Uterus (tissue), 2 donors: ENCODE results near the gene SMARCC1.

Experiments
- POLR2A ChIP-seq, 2 donors: fragments of 450-650 bp; IDR thresholded peaks; one replicate each; pipeline ENCODE4 v1.6.1; 2016; ENCODE audit warnings: antibody characterized with exemption in 2 of 2, mild to moderate bottlenecking in 1 of 2, moderate library complexity in 1 of 2
- TF ChIP-seq, protein P1 (sequence below), 4 experiments: fragments of 200-600 bp in 2 of 4; fragments of 450-650 bp in 2 of 4; sonication (generic) in 2 of 4; IDR thresholded peaks; one replicate each; pipeline ENCODE4 v1.5.1; 2016 to 2019; ENCODE audit warnings: antibody characterized with exemption in 4 of 4, mild to moderate bottlenecking in 2 of 4, moderate library complexity in 1 of 4

DNA sequence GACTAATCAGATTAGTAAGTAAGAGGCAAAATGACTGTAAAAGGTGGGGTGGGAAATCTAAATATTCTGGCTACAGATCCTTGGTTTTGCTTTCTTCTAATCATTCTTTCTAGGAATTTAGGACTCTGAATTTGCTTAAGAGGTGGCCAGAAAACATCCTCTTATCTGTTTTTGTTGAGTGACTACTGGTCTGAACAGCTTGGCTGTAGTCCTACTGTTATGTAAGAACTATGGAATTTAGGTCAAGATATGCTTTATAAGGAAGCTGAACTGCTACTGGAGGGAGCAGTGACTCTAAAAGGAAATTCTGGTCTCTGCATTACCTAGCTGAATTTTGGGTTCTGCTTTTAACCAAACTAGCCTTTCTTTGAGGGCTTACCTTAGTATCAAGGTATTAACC is 169.5 kb downstream of the SMARCC1 start:
- TF ChIP-seq, protein P1, sequence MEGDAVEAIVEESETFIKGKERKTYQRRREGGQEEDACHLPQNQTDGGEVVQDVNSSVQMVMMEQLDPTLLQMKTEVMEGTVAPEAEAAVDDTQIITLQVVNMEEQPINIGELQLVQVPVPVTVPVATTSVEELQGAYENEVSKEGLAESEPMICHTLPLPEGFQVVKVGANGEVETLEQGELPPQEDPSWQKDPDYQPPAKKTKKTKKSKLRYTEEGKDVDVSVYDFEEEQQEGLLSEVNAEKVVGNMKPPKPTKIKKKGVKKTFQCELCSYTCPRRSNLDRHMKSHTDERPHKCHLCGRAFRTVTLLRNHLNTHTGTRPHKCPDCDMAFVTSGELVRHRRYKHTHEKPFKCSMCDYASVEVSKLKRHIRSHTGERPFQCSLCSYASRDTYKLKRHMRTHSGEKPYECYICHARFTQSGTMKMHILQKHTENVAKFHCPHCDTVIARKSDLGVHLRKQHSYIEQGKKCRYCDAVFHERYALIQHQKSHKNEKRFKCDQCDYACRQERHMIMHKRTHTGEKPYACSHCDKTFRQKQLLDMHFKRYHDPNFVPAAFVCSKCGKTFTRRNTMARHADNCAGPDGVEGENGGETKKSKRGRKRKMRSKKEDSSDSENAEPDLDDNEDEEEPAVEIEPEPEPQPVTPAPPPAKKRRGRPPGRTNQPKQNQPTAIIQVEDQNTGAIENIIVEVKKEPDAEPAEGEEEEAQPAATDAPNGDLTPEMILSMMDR (IDR thresholded peaks at IDR 0.05), result no peak
- no peak for TF ChIP-seq POLR2A (IDR thresholded peaks at IDR 0.05)
